ENCODE results near the gene NID2.

The NID2 gene

DNA sequence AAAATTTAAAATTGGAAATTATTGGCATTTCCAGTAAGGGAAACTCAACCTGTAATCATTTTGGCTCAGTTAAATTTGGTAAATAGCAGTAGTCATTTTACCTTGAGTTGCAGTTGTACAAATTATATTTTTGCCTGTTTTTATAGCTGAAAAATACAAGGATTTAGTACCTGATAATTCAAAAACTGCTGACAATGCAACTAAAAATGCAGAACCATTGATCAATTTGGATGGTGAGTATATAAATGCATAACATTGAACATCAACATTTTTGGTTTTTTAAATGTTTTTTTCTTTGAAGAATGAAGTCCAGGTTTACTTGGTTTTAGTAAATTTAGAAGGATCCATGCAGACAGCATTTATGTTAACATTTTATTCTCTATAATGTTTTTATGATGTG, 70.5 kb downstream of the NID2 start:
- DNase-seq: no peak

DNA sequence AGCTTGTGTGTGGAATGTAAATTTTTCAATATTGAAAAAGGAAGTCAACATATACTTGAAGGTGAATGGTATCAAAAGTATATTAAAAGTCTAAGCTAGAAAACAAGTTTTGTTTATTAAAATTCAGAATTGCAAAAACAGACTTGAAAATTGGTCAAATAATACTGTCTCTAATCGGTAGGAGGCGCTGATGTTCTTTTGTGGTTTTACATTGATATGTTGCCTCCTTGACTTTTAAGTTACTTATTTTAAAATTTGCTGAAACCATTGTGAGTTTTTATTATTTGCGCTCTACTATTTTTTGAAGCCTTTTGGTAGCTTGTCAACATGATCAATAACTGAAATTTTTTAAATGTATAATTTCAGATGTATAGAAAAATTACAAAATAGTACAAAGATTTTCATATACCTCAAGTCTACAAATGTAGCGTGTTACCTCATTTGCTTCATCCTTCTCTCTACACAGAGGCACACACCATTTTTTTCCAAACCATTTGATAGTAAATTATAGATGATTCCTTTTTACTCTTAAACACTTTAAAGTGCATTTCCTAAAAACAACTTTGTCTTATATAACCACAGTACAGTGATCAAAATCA, 72.6 kb downstream of the NID2 start:
- DNase-seq: no peak

DNA sequence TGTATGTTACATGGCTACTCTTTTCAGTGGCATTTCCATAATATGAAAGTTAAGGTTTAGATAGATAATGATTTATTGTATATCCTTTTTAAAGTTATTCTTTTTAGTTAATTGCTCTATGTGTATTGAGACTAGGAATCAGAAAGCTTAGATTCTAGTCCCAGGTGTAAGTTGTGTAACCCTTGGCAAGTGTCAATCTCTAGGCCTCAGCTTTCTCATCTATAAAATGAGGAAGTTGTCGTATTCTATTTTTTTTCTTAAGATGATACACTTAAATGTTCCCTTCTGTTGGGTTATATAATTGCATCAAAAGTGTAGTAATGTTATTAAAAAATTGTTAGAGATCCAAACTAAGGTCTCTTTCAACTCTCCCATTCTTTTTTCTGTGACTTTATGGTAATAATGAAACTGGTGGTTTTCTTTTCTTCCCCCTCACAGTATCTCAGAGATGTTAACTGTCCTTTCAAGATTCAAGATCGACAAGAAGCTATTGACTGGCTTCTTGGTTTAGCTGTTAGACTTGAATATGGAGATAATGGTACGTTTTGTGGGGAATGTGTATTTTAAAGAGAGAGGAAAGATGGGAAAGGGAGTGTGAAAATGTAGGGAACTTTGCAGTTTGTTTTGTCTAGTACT, 75.5 kb downstream of the NID2 start:
- DNase-seq: no peak

DNA sequence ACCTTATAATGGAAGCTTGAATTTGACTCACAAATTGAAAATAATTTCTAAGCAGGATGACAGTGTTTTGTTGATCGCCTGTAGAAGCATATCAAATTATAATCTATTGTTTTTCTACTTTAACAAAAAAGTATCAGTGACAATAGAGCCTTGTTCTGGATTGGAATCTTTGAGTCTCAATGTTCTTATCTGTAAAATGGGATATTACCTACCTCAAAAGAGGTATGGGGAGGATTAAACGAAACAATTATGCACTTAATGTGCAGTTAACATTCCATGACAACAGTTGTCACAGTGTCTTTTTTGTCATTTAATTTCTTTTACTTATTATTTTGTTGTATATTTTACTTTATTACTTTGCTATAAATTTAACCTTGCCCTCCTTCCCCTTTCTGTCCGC, 78.4 kb downstream of the NID2 start:
- no peak for DNase-seq

DNA sequence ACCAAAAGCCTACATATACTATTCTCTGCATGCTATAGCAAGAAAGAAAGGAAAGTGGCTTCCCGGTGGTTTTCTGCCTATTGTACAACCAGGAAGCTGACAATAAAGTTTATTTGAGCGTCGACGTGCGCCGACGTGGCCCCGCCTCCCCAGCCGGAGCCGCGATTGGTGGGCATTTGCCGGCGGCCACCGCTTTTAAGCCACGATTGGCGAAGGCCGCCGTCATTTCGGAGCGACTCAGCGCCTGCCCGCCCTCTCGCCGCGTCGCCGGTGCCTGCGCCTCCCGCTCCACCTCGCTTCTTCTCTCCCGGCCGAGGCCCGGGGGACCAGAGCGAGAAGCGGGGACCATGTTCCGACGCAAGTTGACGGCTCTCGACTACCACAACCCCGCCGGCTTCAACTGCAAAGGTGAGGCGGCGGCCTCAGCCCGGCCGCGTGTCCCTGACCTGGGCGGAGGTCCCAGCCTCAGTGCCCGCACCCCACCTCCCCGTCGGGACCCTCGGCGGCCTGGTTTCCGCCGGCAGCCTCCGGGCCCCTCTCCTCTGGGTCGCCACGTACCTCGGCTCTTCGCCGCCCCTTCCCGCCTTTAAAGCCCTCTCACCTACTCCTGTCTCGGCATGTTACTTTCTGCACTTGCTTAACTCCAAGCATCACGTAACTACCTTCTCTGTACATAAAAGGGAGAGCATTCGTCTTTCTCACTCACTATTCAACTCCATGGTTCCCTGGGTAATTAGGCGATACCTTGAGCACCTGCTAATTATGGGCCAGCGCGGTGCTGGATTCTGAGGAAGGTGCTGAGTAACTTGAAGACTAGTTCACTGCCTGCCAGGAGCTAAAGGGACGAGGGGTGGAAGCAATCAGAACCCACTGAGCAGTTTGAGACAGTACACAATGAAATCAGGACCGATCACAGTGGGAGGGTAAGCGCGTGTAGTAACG, 79.3 kb downstream of the NID2 start, which contains the start of gene RTRAF:
RTRAF (plus strand) TSS at position 254 of the 942 bp plus-strand sequence; CDS start at position 348, 94 bp downstream.
- peak; percentile 98 for DNase-seq

DNA sequence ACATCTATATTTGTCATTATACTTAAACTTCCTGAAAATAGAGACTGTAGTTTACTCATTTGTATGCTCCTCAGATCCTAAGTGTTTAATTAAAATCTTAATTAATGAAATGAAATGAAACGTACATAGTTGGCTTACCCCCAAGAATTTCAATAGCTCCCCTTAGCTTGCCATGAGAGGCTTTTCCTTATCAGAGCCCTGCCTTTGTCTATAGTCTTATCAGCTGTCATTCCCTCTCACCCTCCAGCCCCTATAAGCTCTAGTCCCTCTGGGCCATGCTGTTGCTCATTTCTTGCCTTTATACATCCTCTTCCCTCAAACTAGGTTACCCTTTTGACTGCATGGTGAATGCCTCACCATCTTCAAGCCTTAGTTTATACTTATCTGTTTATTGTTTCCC, 80.6 kb downstream of the NID2 start:
- DNase-seq: peak; percentile 70

DNA sequence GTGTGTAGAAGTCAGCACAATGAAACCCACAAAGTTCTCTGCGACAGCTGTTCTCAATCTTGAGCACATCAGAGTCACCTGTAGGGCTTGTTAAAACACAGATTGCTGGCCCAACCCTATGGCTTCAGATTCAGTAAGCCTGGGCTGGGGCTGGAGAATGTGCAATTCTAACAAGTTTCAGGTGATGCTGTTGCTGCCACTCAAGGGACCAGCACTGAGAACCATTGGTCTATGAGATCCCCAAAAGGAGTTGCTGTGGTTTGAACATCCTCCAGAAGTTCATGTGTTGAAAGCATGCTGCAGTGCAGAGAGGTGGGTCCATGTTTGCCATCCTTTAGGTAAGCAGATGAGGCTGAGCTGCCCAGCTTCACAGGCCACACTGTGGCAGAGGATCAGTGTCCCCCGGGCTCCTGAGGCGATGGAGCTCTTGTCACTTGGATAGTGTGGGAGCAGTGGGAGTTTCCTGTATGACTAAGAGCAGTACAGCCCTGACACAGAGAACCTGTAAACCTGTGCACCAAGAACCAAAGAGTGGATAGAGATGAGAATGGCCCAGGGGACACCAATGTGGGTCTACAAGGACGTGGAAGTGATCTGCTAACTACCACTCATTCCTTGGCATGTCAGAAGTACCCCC, 87.5 kb downstream of the NID2 start:
- no peak for DNase-seq

DNA sequence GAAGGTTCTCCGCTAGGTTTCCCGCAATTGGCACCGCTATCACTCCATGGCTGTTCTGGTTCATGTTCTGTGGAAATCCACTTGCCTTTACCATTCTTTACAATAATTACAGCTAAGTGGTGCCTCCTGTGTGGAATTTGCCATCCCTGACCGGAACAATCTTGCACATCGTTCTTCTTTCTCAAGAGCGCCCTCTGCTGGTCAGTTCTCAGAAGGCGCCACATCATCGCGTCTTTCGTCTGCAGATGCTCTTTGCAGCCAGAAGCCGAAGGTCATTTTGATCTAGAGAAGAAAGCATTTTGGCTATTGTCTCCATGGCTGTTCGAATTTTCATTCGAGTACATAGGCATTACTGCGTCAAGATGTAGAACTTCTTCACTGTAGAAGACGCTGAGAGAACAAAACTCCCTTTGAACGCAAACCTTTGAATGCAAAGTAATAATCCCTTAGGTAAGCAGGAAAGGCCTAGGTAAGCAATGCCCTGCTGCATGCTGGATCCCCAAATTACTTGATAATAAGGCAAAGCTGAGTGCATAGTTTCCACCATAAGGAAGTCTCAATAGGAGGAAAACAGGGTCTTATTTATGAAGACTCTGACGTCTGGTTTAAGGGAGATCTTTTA, 89.7 kb downstream of the NID2 start:
- peak; percentile 83 for DNase-seq

DNA sequence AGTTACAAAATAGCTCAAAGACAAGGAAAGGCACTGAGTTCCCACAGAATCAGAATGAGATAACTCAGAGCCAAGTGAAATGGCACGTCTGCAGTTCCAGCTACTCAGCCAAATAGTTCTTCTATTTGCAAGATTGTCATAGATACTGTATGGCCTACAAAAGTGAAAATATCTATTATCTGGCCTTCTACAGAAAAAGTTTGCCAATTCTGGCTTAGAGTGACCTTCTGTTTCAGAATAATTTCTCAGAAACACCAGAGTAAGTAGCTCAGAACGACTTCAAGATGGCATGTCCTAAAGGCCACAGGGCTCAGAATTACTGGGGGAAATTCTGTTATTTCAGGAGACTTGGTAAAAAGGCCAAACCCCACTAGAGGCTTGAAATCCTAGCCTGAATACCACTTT, 90.2 kb downstream of the NID2 start:
- DNase-seq: no peak

DNA sequence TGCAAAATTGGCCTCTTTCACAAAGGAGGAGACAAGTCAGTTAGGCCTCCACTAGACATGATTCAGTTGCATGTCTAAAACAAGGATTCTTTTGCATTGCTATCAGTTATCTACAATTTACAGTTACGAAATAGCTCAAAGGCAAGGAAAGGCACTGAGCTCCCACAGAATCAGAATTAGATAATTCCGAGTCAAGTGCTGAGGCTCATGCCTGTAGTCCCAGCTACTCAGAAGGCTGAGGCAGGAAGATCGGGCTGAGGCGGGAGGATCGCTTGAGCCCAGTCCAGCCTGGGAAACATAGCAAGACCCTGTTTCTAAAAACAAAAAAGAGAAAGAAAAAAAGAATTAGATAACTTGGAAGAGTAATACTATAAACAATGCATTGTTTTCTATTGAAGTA, 91.8 kb downstream of the NID2 start:
- DNase-seq: no peak

DNA sequence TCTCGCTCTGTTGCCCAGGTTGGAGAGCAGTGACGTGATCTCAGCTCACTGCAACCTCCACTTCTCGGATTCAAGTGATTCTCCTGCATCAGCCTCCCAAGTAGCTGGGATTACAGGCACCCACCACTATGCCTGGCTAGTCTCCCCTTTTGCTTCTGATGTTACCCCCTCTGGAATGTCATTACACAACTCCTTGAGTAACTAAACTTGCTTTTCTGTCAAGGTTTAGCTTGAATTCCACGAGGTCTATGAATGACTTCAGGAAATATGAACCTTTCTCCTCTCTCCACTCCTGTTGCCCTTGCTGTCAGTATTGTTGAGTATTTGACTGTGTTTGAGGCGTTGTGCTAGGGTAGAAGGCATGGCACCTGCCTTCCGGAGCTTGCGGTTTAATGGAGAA, 96.3 kb downstream of the NID2 start:
- DNase-seq: no peak

DNA sequence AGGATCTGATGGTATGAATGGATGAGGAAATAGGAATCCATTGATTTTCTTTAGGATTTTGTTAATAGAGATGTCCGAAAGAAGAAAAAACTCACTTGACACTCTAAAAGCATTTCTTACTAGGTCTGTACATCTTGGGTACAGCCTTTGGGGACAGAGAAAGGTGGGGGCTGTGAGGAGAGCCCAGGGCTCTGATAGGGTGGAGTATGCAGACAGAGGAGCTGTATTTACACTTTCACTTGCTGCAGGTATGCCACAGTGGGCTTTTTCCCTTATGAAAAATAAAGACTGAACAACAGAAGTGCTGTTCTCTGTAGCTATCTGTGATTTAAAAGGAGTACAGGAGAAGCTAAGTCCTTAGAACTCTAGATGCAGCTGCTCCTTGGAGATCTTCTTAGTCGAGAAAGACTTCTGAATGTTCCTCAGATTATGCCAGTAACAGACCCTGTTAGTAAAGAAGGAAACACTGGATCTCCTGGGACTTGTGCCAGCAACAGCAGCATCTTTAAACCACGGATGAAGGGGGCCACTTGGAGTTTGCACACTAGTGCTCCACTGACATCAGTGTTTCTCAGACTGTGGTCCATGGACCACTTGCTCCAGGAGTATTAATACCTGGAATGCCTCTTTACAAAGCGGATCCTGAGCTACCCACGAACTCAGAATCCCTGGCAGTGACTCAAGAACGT, 98.9 kb downstream of the NID2 start:
- peak; percentile 17 for DNase-seq

DNA sequence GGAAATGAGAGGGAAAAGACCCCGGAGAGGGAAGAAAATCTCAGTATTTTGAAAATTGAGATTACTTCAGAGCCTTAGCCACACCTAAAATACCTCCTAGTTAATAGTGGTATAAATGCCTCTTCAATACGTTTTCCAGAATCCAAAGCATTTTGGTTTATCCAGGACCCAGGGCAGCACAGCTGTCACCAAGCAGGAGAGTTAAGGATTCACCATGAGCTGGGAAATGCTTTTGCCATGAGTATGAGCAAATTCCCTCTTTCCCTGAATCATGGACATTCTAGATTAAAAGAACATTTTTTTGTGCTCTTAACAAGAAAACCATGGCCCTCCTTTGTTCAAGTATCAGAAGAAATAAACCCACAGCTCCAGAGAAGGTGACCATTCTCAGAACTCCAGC, 101.3 kb downstream of the NID2 start:
- DNase-seq: no peak

DNA sequence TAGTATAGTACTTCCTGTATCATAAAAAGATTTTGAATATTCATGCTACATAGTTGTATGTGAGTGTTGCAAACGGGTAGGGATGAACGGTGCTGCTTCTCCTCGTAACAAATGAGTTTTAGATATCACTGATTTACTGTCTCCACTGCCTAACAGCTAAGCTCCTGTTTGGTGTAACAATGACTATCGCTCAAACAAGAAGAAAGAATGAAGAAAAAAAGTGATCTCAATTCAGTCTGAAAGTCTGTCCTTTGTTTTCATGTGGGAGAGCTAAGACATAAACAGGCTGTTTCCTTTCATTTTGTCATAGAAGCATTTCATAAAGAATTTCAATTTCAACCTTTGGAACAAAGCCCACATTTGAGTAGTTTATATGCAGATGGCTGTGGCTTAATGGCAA, 105.6 kb downstream of the NID2 start:
- DNase-seq: peak; percentile 26

DNA sequence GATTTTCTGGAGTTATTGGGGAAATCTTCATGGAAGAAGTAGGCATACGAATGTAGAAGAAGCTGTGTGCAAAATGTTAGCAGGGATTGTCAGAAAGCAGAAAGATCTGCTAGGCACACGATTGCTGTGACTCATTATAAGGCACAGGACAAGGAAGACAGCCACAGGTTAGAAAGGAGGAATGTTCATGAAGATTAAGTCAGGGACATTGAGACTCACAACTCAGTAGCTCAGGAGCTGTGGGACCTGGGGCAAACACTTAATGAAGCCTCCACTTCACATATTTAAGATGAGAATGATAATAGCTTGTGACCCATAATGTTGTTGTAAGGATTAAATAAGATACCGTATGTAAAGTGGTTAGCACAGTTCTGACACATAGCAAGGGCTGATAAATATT, 106.1 kb downstream of the NID2 start:
- DNase-seq: no peak

DNA sequence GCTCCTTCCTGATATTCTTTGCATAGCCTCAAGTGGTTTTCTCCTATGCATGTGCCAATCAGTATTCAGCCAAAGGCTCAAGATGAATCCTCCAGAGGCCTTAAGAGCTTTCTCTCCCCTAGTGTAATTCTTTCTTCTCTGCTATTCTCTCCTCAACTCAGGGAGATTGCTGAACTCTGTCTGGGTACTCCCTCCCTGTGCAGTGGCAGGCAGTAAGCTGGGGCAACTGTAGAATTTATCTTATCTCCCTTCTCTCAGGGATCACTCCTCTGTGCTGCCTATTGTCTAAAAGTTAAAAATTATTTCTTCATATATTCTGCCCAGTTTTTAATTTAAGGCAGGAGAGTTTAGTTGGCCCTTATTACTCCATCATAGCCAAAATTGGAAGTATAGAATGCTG, 108.0 kb downstream of the NID2 start:
- no peak for DNase-seq

DNA sequence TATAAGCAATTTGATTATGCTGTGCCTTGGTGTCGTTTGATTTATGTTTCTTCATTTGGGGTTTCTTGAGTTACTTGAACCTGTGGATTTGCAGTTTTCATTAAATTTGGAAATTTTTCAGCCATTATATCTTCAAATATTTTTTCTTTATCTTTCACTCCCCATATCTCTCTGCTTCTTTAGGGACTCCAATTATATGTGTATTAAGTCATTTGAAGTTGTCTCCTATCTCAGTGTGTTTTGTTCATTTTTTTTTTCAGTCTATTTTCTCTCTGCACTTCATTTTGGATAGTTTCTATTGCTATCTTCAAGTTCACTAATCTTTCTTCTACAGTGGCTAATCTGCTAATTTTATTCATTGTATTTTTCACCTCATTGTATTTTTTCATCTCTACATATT, 108.9 kb downstream of the NID2 start:
- no peak for DNase-seq

DNA sequence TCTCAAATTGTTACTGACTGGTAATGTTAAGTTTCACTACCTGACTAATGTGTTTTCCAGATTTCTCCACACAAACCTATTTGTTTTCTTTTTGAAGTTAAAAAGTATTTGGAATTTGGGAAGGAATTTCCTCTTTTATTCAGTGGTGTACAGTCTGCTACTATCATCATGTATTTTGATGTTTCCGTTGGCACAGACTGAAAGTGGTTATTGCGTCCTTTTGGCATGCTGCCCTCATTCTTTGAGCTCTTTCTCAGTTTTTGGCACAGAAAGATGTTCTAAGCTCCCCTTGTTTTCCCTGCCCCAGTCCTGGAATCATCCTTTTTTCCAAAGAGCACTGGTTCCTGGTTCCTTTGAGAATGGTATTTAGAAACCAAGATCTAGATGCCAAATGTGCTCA, 110.9 kb downstream of the NID2 start:
- DNase-seq: no peak
